Naive thymus-derived CD4-positive, alpha-beta T cell (primary cell): ENCODE data around the gene DOCK9. TPM values are rescaled to one million over a fixed set of nuclear protein-coding genes. Genes with fewer than 3 reads are reported as not detected.
A peak's percentile ranks its signal among the peaks of the same experiment; 100 is the strongest.
"Not testable (repeated sequence)": the region's sequence is repeated elsewhere in the genome, so short reads cannot be mapped to it uniquely, and the experiment has no call there.

Experiments used
- ATAC-seq: fragments of 150-1000 bp; cut with Tn5 transposase; 2 replicates; pipeline ENCODE4 v1.10.0; 2021; ENCODE audit warnings: mild to moderate bottlenecking, moderate library complexity
- CTCF ChIA-PET: fragments of 350-600 bp; sonication (Branson Sonifier 250); formaldehyde crosslinking; loops from one replicate; lab custom pipeline; 2021; ENCODE audit warnings: antibody characterized with exemption; lab: Charles Lee
- POLR2A ChIA-PET: fragments of 350-600 bp; sonication (Branson Sonifier 250); formaldehyde crosslinking; loops from one replicate; lab custom pipeline; 2021; ENCODE audit warnings: antibody characterized with exemption, inconsistent platforms; lab: Charles Lee
- DNase-seq, 9 donors: peaks; one replicate each; pipeline versions ENCODE4 v3.0.0 to v3.0.0-alpha.2; 2020 to 2022; ENCODE audit warnings: mixed read lengths in 1 of 9
- H3K27ac ChIP-seq: one replicate; pipeline ENCODE4 v1.7.0; 2013; ENCODE audit warnings: mild to moderate bottlenecking, low read depth, low read length, moderate library complexity
- H3K27me3 ChIP-seq, 2 donors: one replicate each; pipeline ENCODE4 v1.7.0; 2013; ENCODE audit warnings: low read length in 2 of 2, mild to moderate bottlenecking in 2 of 2, moderate library complexity in 2 of 2; ENCODE audit not compliant: control insufficient read depth in 2 of 2, insufficient read depth in 2 of 2
- H3K36me3 ChIP-seq, 3 experiments: 1 replicate in 2 of 3; 2 replicates in 1 of 3; pipeline ENCODE4 v1.7.0; 2013; ENCODE audit warnings: low read length in 3 of 3, mild to moderate bottlenecking in 3 of 3, moderate library complexity in 1 of 3; ENCODE audit not compliant: insufficient read depth in 3 of 3, control insufficient read depth in 2 of 3
- H3K4me1 ChIP-seq, 2 donors: one replicate each; pipeline ENCODE4 v1.7.0; 2013; ENCODE audit warnings: low read length in 2 of 2, mild to moderate bottlenecking in 2 of 2, moderate library complexity in 1 of 2; ENCODE audit not compliant: control insufficient read depth in 2 of 2, insufficient read depth in 2 of 2
- H3K4me3 ChIP-seq: 2 replicates; pipeline ENCODE4 v1.7.0; 2013; ENCODE audit warnings: mild to moderate bottlenecking, low read length
- H3K9me3 ChIP-seq, 3 experiments: 1 replicate in 2 of 3; 2 replicates in 1 of 3; pipeline ENCODE4 v1.7.0; 2013; ENCODE audit warnings: low read length in 3 of 3; ENCODE audit not compliant: control insufficient read depth in 2 of 3
- H3K27ac Mint-ChIP-seq, 9 donors: one replicate each; pipeline ENCODE4 v1.8.0; 2020 to 2022; ENCODE audit warnings: mixed read lengths in 9 of 9, mild to moderate bottlenecking in 8 of 9, moderate library complexity in 5 of 9, inconsistent platforms in 2 of 9
- H3K27me3 Mint-ChIP-seq, 5 donors: one replicate each; pipeline ENCODE4 v1.8.0; 2021 to 2022; ENCODE audit warnings: mixed read lengths in 5 of 5, mild to moderate bottlenecking in 1 of 5
- H3K36me3 Mint-ChIP-seq, 5 donors: one replicate each; pipeline ENCODE4 v1.8.0; 2020 to 2022; ENCODE audit warnings: mixed read lengths in 5 of 5, mild to moderate bottlenecking in 3 of 5, inconsistent platforms in 1 of 5
- H3K4me1 Mint-ChIP-seq, 7 donors: one replicate each; pipeline ENCODE4 v1.8.0; 2020 to 2022; ENCODE audit warnings: mixed read lengths in 7 of 7, mild to moderate bottlenecking in 3 of 7, inconsistent platforms in 1 of 7
- H3K4me3 Mint-ChIP-seq, 10 donors: one replicate each; pipeline ENCODE4 v1.8.0; 2020 to 2022; ENCODE audit warnings: mild to moderate bottlenecking in 10 of 10, mixed read lengths in 10 of 10, moderate library complexity in 6 of 10, inconsistent platforms in 2 of 10
- H3K9me3 Mint-ChIP-seq, 11 donors: one replicate each; pipeline ENCODE4 v1.8.0; 2020 to 2022; ENCODE audit warnings: mixed read lengths in 11 of 11, mild to moderate bottlenecking in 4 of 11, inconsistent platforms in 1 of 11, moderate library complexity in 1 of 11
- intact Hi-C, 2 donors: fragments of 100-400 bp; cut with micrococcal nuclease; formaldehyde crosslinking; loops; one replicate each; pipeline ENCODE4 v1.15.1; 2023
- polyA plus RNA-seq, 2 donors: library from polyadenylated mRNA; unstranded; fragments of 300-500 nt; fragmentation: Illumina TruSeq; gene quantifications; one replicate each; pipeline ENCODE4 v1.2.3, GENCODE V29; 2021
- total RNA-seq, 6 experiments: library from RNA in 5 of 6; stranded (reverse) in 5 of 6; gene quantifications; 1 replicate in 5 of 6; 2 replicates in 1 of 6; pipeline ENCODE4 v1.2.3 and lab custom pipeline; 2021 to 2026

Gene DOCK9
- total and polyA plus RNA-seq, 7 experiments from 2014 or later = 22.2 to 214 (median 122) TPM

- Histone ChIP-seq H3K9me3 (no peaks in the 10 kb centered on the region), H3K36me3 (peaks cover 13 to 67% (median 19%) of the 10 kb centered on the region in 3 experiments), H3K4me3 (no peak overlapping the region), H3K27me3 (no peaks in the 10 kb centered on the region), H3K27ac (no peak overlapping the region), H3K4me1 (no peaks in the 10 kb centered on the region)
- ChIA-PET CTCF (interaction anchor here (0.6 kb wide), 1 partner anchor 108 kb away, joined by 3 read pairs; no protein-coding TSS in a partner anchor), POLR2A (interaction anchor here (0.6 kb wide), 1 partner anchor 439 kb away, joined by 3 read pairs; no protein-coding TSS in a partner anchor)
- Mint-ChIP-seq H3K9me3 (no peaks in the 10 kb centered on the region), H3K36me3 (peaks cover 16 to 64% (median 46%) of the 10 kb centered on the region in 5 donors), H3K4me3 (no peak overlapping the region), H3K4me1 (peaks cover 0 to 15% (median 7%) of the 10 kb centered on the region in 7 donors), H3K27ac (peak overlapping the region in 5 of 9 donors; percentile 11 to 50 (median 36)), H3K27me3 (no peaks in the 10 kb centered on the region)
- ATAC-seq (no peak), DNase-seq (no peak)
- intact Hi-C loops = no loop called here
These were observed 81.1 kb downstream of the DOCK9 start for GRCh38 chr13:98896868-98897144.

DNA sequence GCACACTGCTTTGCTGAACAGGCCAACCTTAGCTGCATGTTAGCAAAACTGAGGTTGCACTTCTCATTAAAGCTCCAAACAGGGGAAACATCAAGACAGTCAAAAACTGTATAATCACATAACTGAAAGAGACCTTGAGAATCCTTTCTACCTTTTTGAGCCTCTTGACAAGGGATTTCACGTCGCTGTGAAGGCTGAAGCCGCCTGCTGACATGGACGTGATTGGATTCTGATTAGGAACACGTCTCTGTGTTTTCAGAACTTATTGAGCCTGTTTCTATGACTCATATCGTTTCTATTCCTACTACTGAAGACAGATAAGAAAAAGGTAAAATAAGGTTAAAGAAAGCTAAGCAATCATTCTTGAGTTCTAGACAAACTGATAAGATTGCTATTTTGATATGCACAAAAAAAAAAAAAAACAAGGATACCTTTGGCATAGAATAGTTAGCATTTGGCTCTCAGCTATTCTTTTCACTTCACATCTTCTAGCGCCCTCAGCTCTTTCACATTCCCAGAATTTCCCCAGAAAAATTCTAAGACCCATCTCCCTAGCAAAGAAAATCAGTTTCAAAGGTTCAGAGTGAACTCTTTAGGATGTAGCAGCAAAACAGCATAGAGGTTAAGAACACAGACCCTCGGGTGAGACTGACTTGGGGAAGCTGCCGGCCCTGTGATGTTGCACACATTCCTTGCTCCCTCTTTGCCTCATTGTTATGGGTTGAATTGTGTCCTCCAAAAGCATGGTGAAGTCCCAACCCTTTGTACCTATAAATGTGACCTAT, 81.6 kb downstream of the DOCK9 start:
- ATAC-seq (no peak), DNase-seq (no peak)
- POLR2A ChIA-PET = interaction anchor here (0.6 kb wide), 1 partner anchor 438 kb away, joined by 3 read pairs; no protein-coding TSS in a partner anchor
- no peak overlapping the region for H3K27ac ChIP-seq
- H3K4me3 ChIP-seq = no peak overlapping the region
- CTCF ChIA-PET = interaction anchor here (0.6 kb wide), 1 partner anchor 109 kb away, joined by 3 read pairs; no protein-coding TSS in a partner anchor
- no peaks in the 10 kb centered on the region for H3K4me1 ChIP-seq
- H3K4me1 Mint-ChIP-seq = peaks cover 0 to 17% (median 7%) of the 10 kb centered on the region in 7 donors
- H3K4me3 Mint-ChIP-seq = no peak overlapping the region
- H3K27me3 Mint-ChIP-seq = no peaks in the 10 kb centered on the region
- H3K36me3 ChIP-seq = peaks cover 11 to 63% (median 18%) of the 10 kb centered on the region in 3 experiments
- no peaks in the 10 kb centered on the region for H3K9me3 Mint-ChIP-seq
- H3K27me3 ChIP-seq = no peaks in the 10 kb centered on the region
- peak overlapping the region in 3 of 9 donors; percentile 33 to 50 (median 41) for H3K27ac Mint-ChIP-seq
- peaks cover 13 to 59% (median 44%) of the 10 kb centered on the region in 5 donors for H3K36me3 Mint-ChIP-seq
- H3K9me3 ChIP-seq = no peaks in the 10 kb centered on the region
- intact Hi-C loops = no loop called here

DNA sequence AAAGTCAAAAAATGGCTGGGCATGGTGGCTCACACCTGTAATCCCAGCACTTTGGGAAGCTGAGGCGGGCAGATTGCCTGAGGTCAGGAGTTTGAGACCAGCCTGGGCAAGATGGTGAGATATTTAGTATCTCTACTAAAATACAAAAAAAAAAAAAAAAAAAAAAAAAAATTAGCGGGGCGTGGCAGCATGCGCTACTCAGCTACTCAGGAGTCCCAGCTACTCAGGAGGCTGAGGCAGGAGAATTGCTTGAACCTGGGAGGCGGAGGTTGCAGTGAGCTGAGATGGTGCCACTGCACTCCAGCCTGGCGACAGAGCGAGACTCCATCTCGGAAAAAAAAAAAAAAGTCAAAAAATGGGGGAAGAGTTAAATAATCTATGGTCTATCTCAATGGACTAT, 83.0 kb downstream of the DOCK9 start:
- H3K27ac ChIP-seq, H3K4me1 ChIP-seq, H3K4me3 Mint-ChIP-seq, H3K9me3 Mint-ChIP-seq, H3K27me3 Mint-ChIP-seq, ATAC-seq, CTCF ChIA-PET, H3K9me3 ChIP-seq, H3K4me3 ChIP-seq, DNase-seq, H3K27me3 ChIP-seq, H3K27ac Mint-ChIP-seq: not testable (repeated sequence)
- Mint-ChIP-seq H3K36me3 (peaks cover 10 to 56% (median 32%) of the 10 kb centered on the region in 5 donors), H3K4me1 (peaks cover 0 to 29% (median 8%) of the 10 kb centered on the region in 7 donors)
- intact Hi-C loops = loop anchor here in 1 of 2 donors (5.0 kb wide), 1 partner anchor 137 kb away; no protein-coding TSS in a partner anchor
- H3K36me3 ChIP-seq = peaks cover 7 to 48% (median 14%) of the 10 kb centered on the region in 3 experiments
- POLR2A ChIA-PET = interaction anchor here (0.6 to 0.7 kb wide), 3 partner anchors 97 to 432 kb away, joined by 3 to 4 read pairs (median 3); no protein-coding TSS in a partner anchor

- Histone ChIP-seq H3K27ac (no peak overlapping the region), H3K4me1 (no peaks in the 10 kb centered on the region), H3K4me3 (no peak overlapping the region), H3K36me3 (peaks cover 0 to 43% (median 16%) of the 10 kb centered on the region in 3 experiments), H3K27me3 (no peaks in the 10 kb centered on the region), H3K9me3 (no peaks in the 10 kb centered on the region)
- no peaks in the 10 kb centered on the region for H3K9me3 Mint-ChIP-seq
- ChIA-PET POLR2A (no interaction called here), CTCF (no interaction called here)
- ATAC-seq = no peak
- H3K4me3 Mint-ChIP-seq = no peak overlapping the region
- no peak for DNase-seq
- peaks cover 0 to 32% (median 8%) of the 10 kb centered on the region in 7 donors for H3K4me1 Mint-ChIP-seq
- intact Hi-C loops = loop anchor here in 1 of 2 donors (5.0 kb wide), 1 partner anchor 139 kb away; no protein-coding TSS in a partner anchor
- H3K27me3 Mint-ChIP-seq = no peaks in the 10 kb centered on the region
- H3K36me3 Mint-ChIP-seq = peaks cover 11 to 54% (median 31%) of the 10 kb centered on the region in 5 donors
- H3K27ac Mint-ChIP-seq = peak overlapping the region in 2 of 9 donors; percentile 4 to 14
These were observed 84.5 kb downstream of the DOCK9 start for GRCh38 chr13:98893371-98893770.

DNA sequence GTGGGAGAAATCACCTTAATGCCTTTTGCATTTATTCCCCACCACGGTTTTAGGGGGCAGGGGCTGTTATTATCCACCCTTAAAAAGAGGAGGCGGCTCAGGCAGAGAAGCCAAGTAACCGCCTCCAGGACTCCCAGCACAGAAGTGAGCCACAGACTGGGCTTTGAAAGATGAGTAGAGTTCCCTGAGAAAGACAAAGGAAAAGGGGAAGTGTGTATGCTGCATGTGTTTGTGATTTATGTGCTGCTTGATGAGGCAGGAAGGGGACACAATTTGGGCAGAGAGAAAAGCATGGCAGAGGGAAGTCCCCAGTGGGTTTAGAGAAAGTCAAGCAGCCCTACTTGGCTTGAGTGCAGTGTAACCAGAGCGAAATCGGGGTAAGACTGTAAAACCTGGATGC, 85.0 kb downstream of the DOCK9 start:
- H3K27me3 Mint-ChIP-seq = no peaks in the 10 kb centered on the region
- H3K4me1 Mint-ChIP-seq = peaks cover 0 to 32% (median 8%) of the 10 kb centered on the region in 7 donors
- DNase-seq (no peak), ATAC-seq (no peak)
- H3K9me3 Mint-ChIP-seq = no peaks in the 10 kb centered on the region
- ChIA-PET CTCF (no interaction called here), POLR2A (no interaction called here)
- peaks cover 17 to 55% (median 34%) of the 10 kb centered on the region in 5 donors for H3K36me3 Mint-ChIP-seq
- no peaks in the 10 kb centered on the region for H3K27me3 ChIP-seq
- peaks cover 0 to 45% (median 18%) of the 10 kb centered on the region in 3 experiments for H3K36me3 ChIP-seq
- no peak overlapping the region for H3K27ac ChIP-seq
- peak overlapping the region in 7 of 9 donors; percentile 2 to 55 (median 14) for H3K27ac Mint-ChIP-seq
- intact Hi-C loops = loop anchor here in 1 of 2 donors (5.0 kb wide), 1 partner anchor 139 kb away; no protein-coding TSS in a partner anchor
- no peak overlapping the region for H3K4me3 Mint-ChIP-seq
- no peaks in the 10 kb centered on the region for H3K9me3 ChIP-seq
- no peaks in the 10 kb centered on the region for H3K4me1 ChIP-seq
- H3K4me3 ChIP-seq = no peak overlapping the region

DNA sequence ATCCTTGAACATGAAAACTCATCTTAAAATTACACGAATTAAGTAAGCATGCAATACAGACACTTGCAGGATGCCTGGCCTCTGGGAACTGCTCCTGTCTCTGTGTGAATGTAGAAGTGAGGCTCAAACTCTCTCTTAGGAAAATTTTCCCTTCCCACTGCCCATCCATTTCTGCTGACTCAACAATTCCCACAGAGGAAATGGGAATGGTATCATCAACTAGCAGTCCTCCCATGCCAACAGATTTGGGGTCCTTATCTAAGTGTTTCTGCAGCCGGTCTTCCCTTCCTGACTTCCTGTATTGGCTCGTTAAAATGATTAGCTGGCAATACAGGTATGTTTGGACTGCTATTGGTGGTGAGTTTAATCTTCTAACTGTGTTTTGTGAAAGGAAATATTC, 85.8 kb downstream of the DOCK9 start:
- H3K9me3 ChIP-seq = no peaks in the 10 kb centered on the region
- no peak overlapping the region for H3K4me3 Mint-ChIP-seq
- H3K4me3 ChIP-seq = no peak overlapping the region
- H3K36me3 Mint-ChIP-seq = peaks cover 12 to 52% (median 35%) of the 10 kb centered on the region in 5 donors
- CTCF ChIA-PET = no interaction called here
- H3K36me3 ChIP-seq = peaks cover 0 to 38% (median 18%) of the 10 kb centered on the region in 3 experiments
- no peaks in the 10 kb centered on the region for H3K9me3 Mint-ChIP-seq
- no peaks in the 10 kb centered on the region for H3K4me1 ChIP-seq
- H3K27me3 Mint-ChIP-seq = no peaks in the 10 kb centered on the region
- no peaks in the 10 kb centered on the region for H3K27me3 ChIP-seq
- no peak overlapping the region for H3K27ac ChIP-seq
- POLR2A ChIA-PET = interaction anchor here (0.6 kb wide), 1 partner anchor 29 kb away, joined by 4 read pairs; no protein-coding TSS in a partner anchor
- peaks cover 0 to 26% (median 4%) of the 10 kb centered on the region in 7 donors for H3K4me1 Mint-ChIP-seq
- DNase-seq (no peak), ATAC-seq (no peak)
- H3K27ac Mint-ChIP-seq = peak overlapping the region in 1 of 9 donors; percentile 65
- intact Hi-C loops = loop anchor here in 1 of 2 donors (5.0 kb wide), 1 partner anchor 140 kb away; no protein-coding TSS in a partner anchor
